Cardiac muscle cell (in vitro differentiated cells and primary cell): Measurements from ENCODE around the gene AGAP3. TPM values are rescaled to one million over a fixed set of nuclear protein-coding genes. Genes with fewer than 3 reads are reported as not detected.

Experiments
- DNase-seq, 2 donors: peaks; one replicate each; pipeline versions ENCODE4 v3.0.0 to v3.0.0-alpha.2; 2010 to 2017; ENCODE audit warnings: low read depth in 1 of 2, low spot score in 1 of 2
- H3K27ac ChIP-seq: fragments of 200-600 bp; sonication (generic); 2 replicates; pipeline ENCODE4 v1.5.1; 2016
- H3K27me3 ChIP-seq: fragments of 200-600 bp; sonication (generic); 2 replicates; pipeline ENCODE4 v1.6.0; 2016; ENCODE audit warnings: control low read depth
- H3K36me3 ChIP-seq: fragments of 200-600 bp; sonication (generic); 2 replicates; pipeline ENCODE4 v1.5.1; 2016; ENCODE audit warnings: control low read depth
- H3K4me1 ChIP-seq: fragments of 200-600 bp; sonication (generic); 2 replicates; pipeline ENCODE4 v1.8.1; 2017; ENCODE audit warnings: low read depth, mild to moderate bottlenecking, mixed run types
- H3K4me3 ChIP-seq: fragments of 200-600 bp; sonication (generic); 2 replicates; pipeline ENCODE4 v1.5.1; 2016; ENCODE audit warnings: mild to moderate bottlenecking
- H3K9me3 ChIP-seq: fragments of 200-600 bp; sonication (generic); 2 replicates; pipeline ENCODE4 v1.5.1; 2017; ENCODE audit warnings: low read depth, mild to moderate bottlenecking, control low read depth
- CTCF ChIP-seq: IDR thresholded peaks from 2 replicates; pipeline ENCODE4 v1.5.1; 2012; ENCODE audit warnings: low read depth, mild to moderate bottlenecking, low read length
- polyA plus RNA-seq: library from polyadenylated mRNA; unstranded; fragments of >200 nt; fragmentation: Nextera tagmentation; extraction: Ambion mirVana; gene quantifications from 2 replicates; pipeline ENCODE4 v1.2.1, GENCODE V29; 2016
- total RNA-seq: library from RNA; depleted of rRNA; stranded (reverse); fragments of >200 nt; gene quantifications from 2 replicates; pipeline ENCODE4 v1.2.3, GENCODE V29; 2016

Gene AGAP3
- total and polyA plus RNA-seq, 2 experiments from 2014 or later, result 106 to 115 TPM

GRCh38 chr7:151114151-151115090 is 28.1 kb downstream of the AGAP3 start:
- TF ChIP-seq CTCF, result no peak
- Histone ChIP-seq H3K4me1 (peaks cover 37% of the 10 kb centered on the region), H3K36me3 (peaks cover 2% of the 10 kb centered on the region), H3K4me3 (peak overlapping the region; percentile 14), H3K27ac (peak overlapping the region; percentile 88), H3K27me3 (no peaks in the 10 kb centered on the region), H3K9me3 (no peaks in the 10 kb centered on the region)
- peak; percentile 35 to 63 for DNase-seq

GRCh38 chr7:151115121-151115835 is 29.0 kb downstream of the AGAP3 start:
- peaks cover 2% of the 10 kb centered on the region for H3K36me3 ChIP-seq
- TF ChIP-seq CTCF, result no peak
- peaks cover 37% of the 10 kb centered on the region for H3K4me1 ChIP-seq
- no peaks in the 10 kb centered on the region for H3K27me3 ChIP-seq
- H3K9me3 ChIP-seq, result no peaks in the 10 kb centered on the region
- peak overlapping the region; percentile 22 for H3K4me3 ChIP-seq
- no peak overlapping the region for H3K27ac ChIP-seq
- peak; percentile 44 to 71 for DNase-seq

GRCh38 chr7:151115836-151116418 is 29.7 kb downstream of the AGAP3 start:
- peak overlapping the region; percentile 22 for H3K4me3 ChIP-seq
- no peak overlapping the region for H3K27ac ChIP-seq

GRCh38 chr7:151116603-151117440 is 30.5 kb downstream of the AGAP3 start:
- no peak overlapping the region for H3K27ac ChIP-seq
- DNase-seq, result no peak
- H3K4me1 ChIP-seq, result peaks cover 30% of the 10 kb centered on the region
- no peak for TF ChIP-seq CTCF
- H3K27me3 ChIP-seq, result no peaks in the 10 kb centered on the region
- no peak overlapping the region for H3K4me3 ChIP-seq
- H3K36me3 ChIP-seq, result peaks cover 9% of the 10 kb centered on the region
- H3K9me3 ChIP-seq, result no peaks in the 10 kb centered on the region

More at GRCh38 chr7:151115836-151116418, 29.7 kb downstream of the AGAP3 start:
- H3K4me1 ChIP-seq, result peaks cover 37% of the 10 kb centered on the region
- no peaks in the 10 kb centered on the region for H3K27me3 ChIP-seq
- peaks cover 9% of the 10 kb centered on the region for H3K36me3 ChIP-seq
- no peak for DNase-seq
- TF ChIP-seq CTCF, result no peak
- no peaks in the 10 kb centered on the region for H3K9me3 ChIP-seq

- TF ChIP-seq CTCF, result no peak
These were observed 31.3 kb downstream of the AGAP3 start for GRCh38 chr7:151117565-151117964.

More at GRCh38 chr7:151117565-151117964, 31.3 kb downstream of the AGAP3 start:
- Histone ChIP-seq H3K4me3 (no peak overlapping the region), H3K27ac (no peak overlapping the region), H3K4me1 (peaks cover 22% of the 10 kb centered on the region), H3K36me3 (peaks cover 10% of the 10 kb centered on the region), H3K27me3 (no peaks in the 10 kb centered on the region), H3K9me3 (no peaks in the 10 kb centered on the region)
- DNase-seq, result no peak
